GM12875 (cell line): ENCODE measurements around the gene KIT.
"Not testable (repeated sequence)": the region's sequence is repeated elsewhere in the genome, so short reads cannot be mapped to it uniquely, and the experiment has no call there.

Experiments used
- H3K4me3 ChIP-seq: one replicate; pipeline ENCODE4 v1.5.1; 2011; ENCODE audit warnings: low read depth, low read length, control low read depth
- CTCF ChIP-seq: IDR thresholded peaks from 2 replicates; pipeline ENCODE4 v1.5.1; 2011; ENCODE audit warnings: low read depth, mild to moderate bottlenecking, control low read depth, inconsistent platforms, low read length, moderate library complexity, borderline replicate concordance; ENCODE audit not compliant: insufficient read depth

KIT gene

DNA sequence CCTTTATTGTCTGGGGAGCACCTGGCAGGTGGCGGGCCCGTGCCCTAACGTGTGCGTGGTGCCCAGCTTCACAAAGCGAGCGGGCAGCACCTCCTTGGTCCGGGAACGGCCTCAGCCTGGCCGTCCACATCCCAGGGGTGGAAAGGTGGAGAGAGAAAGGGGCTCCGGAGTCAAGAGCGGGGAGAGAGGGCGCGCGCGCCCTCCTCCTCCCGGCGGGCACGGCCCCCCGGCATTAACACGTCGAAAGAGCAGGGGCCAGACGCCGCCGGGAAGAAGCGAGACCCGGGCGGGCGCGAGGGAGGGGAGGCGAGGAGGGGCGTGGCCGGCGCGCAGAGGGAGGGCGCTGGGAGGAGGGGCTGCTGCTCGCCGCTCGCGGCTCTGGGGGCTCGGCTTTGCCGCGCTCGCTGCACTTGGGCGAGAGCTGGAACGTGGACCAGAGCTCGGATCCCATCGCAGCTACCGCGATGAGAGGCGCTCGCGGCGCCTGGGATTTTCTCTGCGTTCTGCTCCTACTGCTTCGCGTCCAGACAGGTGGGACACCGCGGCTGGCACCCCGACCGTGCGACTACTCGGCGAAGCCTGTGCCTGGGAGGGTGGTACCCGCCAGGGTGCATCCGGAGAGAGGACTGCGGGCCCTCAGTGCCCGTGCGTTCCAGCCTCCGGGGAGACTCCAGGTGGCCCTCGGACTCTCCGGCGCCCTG lies at the start of gene KIT:
Gene KIT (plus strand): TSS at position 407 of the 701 bp plus-strand sequence. CDS start 58 bp downstream, at position 465.
- TF ChIP-seq CTCF = no peak

GRCh38 chr4:54609310-54609709 lies 48.4 kb upstream of the KIT start:
- no peak for TF ChIP-seq CTCF

More for the DNA sequence above, at the start of gene KIT:
- peak within 1 kb of the TSS; percentile 13 for H3K4me3 ChIP-seq

DNA sequence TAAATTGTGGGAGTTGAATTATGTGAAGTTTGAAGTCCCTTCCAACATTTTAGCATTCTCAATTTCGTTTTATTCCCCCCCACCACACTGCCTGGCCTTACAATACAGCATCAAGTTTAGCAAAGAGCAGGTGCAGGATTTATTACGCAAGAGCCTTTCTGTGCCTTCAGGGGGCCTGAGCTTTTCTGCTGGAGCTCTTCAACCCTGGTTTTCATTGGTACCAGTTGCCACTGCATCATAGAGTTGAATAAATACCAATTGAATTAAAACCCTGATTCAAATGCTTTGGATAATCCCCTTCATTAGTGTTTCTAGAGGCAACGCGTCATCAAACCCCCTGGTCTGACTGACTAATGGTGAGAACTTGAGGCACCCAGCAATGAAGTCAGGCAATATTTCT lies 43.6 kb upstream of the KIT start:
- TF ChIP-seq CTCF = no peak
- H3K4me3 ChIP-seq = no peak overlapping the region

More at GRCh38 chr4:54609310-54609709, 48.4 kb upstream of the KIT start:
- H3K4me3 ChIP-seq = no peak overlapping the region

DNA sequence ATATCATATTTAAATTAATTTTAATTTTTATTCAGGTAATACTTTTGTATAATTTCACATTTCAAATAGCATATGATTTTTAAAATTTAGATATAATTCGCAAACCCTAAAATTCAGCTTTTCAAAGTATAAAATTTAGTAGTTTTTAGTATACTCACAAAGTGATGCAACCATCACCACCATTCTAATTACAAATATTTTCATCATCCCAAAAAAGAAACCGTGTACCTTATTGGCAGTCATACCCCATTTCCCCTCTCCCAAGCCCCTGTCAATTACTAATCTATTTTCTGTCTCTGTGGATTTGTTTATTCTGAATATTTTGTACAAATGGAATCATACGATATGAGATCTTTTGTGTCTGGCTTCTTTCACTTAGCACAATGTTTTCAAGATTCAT lies 37.0 kb upstream of the KIT start:
- TF ChIP-seq CTCF = no peak
- no peak overlapping the region for H3K4me3 ChIP-seq

- no peak for TF ChIP-seq CTCF
- no peak overlapping the region for H3K4me3 ChIP-seq
Observed at GRCh38 chr4:54625391-54625790, 32.4 kb upstream of the KIT start.

DNA sequence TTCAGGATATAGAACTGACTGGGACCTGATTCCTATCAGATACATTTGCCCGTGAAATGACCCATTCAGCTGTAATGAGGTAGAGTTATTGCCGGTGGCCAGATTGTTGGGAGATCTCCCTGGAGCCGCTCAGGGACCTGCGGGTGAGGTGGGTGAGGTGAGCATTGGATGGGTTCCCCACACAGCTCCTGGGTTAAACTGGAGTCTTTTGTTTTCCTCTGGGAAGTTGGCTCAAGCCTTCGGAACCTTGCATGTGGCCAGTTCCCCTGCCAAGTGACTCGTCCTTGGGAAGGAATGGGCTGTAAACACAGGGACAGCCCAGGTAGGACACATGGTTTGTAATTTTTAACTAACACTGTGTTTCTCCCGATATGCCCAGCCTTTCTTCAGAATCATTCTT lies 31.6 kb upstream of the KIT start:
- TF ChIP-seq CTCF = no peak

DNA sequence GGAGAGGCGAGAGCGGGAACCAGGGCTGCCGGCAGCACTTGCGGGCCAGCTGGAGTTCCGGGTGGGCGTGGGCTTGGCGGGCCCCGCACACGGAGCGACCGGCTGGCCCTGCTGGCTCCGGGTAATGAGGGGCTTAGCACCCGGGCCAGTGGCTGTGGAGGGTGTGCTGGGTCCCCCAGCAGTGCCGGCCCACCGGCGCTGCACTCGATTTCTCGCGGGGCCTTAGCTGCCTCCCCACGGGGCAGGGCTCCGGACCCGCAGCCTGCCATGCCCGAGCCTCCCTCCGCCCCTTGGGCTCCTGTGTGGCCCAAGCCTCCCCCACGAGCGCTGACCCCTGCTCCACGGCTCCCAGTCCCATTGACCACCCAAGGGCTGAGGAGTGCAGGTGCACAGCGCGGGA lies 25.2 kb upstream of the KIT start:
- H3K4me3 ChIP-seq = no peak overlapping the region
- no peak for TF ChIP-seq CTCF

More for the DNA sequence above, 31.6 kb upstream of the KIT start:
- H3K4me3 ChIP-seq = no peak overlapping the region

DNA sequence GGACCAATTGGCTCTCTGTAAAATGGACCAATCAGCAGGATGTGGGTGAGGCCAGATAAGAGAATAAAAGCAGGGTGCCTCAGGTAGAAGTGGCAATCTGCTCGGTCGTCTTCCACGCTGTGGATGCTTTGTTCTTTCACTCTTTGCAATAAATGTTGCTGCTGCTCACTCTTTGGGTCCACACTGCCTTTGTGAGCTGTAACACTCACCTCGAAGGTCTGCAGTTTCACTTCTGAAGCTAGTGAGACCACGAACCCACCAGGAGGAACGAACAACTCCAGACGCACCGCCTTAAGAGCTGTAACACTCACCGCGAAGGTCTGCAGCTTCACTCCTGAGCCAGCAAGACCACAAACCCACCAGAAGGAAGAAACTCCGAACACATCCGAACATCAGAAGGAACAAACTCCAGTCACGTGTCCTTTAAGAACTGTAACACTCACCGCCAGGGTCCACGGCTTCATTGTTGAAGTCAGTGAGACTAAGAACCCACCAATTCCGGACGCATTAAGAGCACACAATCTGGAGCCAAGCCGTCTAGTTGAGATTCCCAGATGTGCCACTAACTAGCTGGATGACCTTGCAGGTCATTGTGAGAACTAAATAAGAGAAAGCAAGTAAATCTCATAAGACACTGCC lies 24.5 kb upstream of the KIT start:
- not testable (repeated sequence) for H3K4me3 ChIP-seq
